ENCODE measurements around the gene GPRC5B.

Gene GPRC5B

DNA sequence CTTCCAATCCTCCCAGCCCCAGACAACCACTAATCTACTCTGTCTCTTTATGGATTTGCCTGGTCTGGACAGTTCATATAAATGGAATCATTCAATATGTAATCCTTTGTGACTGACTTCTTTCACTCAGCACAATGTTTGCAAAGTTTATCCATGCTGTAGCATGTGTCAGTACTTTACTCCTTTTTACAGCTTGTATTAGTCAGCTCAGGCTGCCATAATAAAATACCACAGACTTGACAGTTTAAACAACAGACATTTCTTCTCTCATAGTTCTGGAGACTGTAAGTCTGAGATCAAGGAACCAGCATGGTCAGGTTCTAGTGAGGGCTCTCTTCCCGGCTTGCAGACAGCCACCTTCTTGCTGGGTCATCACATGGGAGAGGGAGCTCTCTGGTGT lies 41.3 kb downstream of the GPRC5B start:
- DNase-seq (ENCODE audit: low read depth) = no peak

DNA sequence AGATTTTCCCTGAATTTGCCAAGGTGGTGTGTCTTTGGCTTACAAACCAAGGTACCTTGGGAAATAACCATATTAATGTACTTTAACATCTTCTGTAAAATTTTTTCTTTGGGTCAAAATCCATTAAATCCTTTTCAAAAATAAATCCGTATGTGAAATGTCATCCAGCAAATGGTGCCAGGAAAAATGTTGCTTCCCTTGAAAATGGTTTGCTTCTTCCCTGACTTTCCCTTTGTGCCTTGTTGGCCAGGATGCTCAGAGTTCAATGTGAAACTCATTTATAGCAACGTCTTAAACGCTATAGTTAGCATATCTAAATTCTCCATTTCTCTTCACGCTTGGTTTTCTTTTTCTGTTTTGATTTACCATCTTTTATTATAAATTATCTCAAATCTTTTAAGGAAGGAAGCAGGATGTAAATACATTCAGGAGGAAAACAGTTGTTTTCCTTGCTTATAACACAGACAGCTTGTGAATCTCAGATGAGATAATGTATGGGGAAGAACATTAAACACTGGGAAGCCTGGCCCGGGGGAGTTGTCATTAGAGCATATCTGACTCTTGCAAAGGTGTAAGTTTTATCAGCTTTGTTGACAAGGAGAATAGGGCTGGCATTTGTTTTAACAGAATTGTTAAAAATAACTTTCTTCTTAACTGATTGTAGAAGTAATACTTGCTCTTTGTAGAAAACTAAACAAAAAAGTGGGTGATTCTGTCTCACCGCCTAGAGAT lies 42.1 kb downstream of the GPRC5B start:
- DNase-seq (ENCODE audit: low read depth) = no peak

DNA sequence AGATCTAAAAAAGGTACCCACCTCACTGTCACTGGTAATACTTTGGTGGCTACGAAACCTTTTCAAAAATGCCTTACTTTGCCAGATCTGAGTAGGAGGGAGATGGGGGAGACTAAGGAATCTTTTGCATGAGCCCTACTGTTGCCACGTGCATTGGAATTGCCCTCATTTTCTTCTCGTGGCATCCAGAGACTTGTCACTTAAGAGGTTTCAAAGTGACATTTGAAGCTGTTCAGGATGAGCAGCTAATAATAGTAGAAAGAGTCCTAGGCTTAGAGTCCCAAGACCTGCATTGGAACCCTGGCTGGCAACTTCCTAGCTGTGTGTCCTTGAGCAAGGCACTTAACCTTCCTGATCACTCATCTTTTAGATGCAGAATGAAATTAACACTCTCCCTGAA lies 43.5 kb downstream of the GPRC5B start:
- no peak for DNase-seq (ENCODE audit: low read depth)

DNA sequence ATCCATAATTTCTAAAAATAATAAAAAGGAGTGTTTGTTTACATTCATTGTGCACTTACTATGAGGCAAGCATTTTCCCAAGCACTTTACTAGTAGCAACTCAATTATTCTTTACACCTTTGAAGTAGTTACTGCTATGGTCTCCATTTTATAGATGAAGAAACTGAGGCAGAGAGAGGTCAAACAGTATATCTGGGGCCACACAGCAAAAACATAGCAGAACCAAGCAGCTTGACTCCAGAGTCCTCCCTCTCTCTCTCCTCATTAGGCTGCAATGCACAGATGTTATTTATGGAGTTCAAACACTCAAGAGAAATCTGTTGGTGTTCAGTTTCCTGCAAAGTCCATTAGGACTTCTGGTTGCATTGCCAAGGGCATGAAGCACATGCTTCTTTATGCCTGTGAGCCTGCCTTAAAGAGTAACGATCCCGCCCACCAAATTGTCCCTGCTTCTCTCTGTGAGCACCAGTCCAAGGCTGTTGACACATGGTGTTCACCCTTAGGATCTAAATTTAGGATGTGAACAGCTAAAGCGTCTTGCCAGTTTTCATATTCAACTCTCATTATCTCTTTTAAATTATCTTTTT lies 44.0 kb downstream of the GPRC5B start:
- no peak for DNase-seq (ENCODE audit: low read depth)

DNA sequence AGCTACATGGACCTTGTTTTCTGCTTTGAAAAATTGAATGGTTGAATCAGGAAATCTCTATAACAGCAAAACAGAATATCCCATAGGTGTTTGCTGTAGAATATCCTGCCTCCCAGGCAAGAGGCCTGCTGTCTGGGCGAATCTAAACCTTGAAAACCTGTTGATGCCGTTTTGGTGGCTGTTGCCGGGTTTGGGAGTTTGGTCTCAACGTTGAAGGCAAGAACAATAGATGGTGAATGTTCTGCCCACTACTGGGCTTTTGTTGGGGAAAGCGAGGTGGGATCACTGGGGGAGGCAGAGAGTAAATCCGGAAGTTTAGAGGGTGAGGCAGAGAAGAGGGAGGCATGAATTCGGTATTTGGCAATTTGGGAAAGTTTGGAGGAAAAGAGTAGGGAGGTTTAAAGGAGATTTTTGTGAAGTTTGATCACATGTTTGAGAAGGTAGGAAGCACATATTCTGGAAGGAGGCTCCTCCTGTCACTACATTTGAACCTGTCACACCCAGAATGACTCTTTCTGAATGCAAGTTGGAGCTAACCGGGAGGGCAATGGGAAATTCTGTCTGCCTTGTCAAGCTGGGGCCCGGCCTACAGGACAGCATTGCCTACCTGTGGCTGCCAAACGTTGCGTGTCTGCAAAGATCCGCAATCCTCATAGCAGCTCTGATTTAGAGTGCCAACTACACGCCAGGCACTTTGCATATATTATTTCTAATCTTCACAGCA lies 46.5 kb downstream of the GPRC5B start:
- DNase-seq (ENCODE audit: low read depth) = no peak

DNA sequence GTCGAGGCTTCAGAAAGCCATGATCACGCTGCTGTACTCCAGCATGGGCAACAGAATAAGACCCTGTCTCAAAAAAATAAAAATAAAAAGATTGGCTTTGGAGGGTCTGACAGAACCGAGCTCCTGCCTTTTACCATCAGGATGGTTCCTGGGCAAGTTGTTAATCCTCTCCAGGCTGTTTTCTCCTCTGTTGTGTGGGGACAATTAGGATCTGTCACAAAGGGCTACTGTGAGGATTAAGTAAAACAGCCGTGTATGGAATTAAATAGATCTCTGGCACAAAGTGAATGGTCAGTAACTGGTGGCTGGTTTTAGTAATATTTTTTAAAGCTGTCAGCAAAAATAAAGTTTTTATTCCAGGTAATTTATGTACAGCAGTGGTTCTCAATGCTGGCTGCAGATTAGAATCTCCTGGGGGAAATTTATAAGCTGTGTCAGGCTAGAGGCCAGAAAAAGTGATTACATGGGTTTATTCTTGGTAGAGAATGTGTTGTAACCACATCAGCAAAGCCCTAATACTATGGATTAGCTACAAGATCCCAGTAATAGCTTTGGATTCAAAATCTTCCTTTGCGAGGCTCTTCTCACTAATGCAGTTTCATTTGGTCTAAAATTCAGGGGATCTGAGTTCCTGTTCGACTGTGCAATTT lies 47.2 kb downstream of the GPRC5B start:
- DNase-seq (ENCODE audit: low read depth) = no peak

DNA sequence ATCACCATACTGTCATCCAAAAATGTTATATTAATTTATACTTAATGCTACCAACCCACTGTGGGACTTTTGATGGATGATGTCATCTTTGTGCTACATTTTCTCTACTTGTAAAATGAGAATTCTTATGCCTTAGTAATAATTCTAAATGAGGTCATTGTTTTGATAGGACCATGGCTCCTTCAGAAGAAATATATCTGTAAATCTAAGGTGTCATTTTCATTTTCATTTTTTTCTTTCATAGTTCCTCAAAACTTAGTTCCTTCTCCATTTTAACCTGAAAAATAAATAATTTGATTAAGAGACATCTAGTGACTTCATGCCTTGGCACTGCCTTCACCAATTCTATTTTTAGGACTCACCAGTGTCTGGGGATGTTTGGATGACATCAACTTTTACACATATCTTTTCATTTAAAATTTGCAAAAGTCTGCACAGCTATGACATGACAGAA lies 48.7 kb downstream of the GPRC5B start:
- DNase-seq (ENCODE audit: low read depth) = no peak

DNA sequence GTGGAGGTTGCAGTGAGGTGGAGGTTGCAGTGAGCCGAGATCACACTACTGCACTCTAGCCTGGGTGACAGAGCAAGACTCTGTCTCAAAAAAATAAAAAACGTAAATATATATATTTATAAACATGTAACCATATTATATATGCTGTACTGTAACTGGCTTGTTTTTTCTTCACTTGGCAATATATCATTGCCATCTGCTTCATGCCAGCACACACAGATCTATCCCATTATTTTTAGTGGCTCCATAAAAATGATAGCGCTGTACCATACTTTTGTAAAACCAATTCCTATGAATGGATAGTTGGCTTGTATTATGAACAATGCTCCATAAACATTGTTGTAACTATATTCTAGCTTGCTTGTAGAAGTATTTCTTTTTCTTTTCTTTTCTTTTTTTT lies 49.5 kb downstream of the GPRC5B start:
- no peak for DNase-seq (ENCODE audit: low read depth)

DNA sequence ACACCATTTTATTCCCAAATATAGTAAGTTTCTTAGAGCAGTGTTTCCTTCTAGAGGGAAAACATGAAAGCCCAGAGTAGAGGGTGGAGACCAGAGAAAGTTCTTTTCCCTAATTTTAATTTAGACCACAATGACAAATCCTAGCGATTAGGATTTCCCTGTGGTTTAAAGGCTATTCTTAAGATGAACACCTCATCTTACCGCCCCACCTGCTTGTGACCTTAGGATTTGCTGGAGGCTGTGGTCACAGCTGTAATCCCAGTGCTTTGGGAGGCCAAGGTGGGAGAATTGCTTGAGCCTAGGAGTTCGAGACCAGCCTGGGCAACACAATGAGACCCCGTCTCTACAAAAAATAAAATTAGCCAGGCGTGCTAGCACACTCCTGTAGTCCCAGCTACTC lies 51.1 kb downstream of the GPRC5B start:
- DNase-seq (ENCODE audit: low read depth) = no peak

DNA sequence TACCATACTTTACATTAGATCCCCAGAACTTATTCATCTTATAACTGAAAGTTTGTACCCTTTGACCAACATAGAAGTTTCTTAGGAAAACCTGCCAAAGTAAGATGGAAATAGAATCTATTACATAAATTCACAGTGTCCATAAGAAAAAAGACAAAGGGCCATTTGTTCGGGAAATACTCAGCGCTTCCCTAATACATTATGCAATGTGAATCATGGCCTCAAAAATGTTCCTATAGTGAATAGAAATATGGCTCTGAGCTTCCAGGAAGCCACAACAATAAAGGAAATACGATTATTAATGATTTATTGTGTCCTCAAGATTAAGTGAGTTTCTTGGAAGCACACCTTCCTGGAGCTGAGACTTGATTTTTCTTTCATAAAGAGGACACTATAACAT lies 51.5 kb downstream of the GPRC5B start:
- DNase-seq (ENCODE audit: low read depth) = no peak

DNA sequence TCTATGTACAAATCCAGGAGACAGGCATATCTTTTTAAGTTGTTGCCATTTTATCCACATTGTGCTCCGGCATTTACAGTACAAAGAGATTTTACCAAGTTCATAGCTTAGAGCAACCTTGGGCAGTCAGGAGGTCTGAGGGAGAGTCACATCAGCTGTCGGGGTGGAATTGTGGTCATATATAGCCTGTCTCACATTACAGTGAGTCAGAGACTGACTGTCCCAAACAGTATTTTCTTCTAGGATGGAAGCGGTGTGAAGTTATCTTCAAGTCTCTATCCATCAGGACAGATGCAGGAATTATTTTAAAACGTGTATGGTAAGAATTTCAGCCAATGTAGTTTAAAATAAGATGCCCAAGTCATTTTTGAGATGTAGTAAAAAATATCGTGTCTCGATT lies 53.0 kb downstream of the GPRC5B start:
- DNase-seq (ENCODE audit: low read depth) = no peak

DNA sequence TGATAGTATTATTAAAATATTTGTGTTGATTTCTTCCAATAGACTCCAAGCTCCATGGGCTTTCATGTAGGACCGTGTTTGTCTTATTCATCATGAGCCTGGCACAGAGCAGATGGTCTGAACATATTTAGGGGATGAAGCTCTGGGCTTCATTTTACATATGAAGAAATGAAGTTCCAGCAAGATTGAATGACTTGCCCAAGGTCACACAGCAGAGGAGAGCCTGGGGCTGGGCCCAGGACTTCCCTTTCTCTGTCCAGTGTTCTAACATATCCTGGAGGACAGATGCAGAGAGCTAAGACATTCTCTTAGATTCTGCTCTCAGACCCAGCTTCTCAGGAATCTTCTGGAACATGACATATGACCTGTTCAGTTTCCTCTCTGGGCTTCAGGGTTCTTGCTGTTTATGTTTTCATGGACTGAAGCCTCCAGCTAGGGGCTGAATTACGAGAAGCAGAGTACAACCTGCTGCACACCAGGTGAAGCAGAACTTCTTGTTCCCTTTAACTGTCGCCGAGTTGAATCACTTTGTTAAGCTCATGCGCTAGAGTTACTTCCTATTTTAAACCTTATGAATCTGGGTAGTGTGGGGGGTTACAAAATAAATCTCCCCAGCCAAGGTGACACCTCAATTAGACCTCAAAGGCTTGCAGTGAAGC lies 53.6 kb downstream of the GPRC5B start:
- no peak for DNase-seq (ENCODE audit: low read depth)

DNA sequence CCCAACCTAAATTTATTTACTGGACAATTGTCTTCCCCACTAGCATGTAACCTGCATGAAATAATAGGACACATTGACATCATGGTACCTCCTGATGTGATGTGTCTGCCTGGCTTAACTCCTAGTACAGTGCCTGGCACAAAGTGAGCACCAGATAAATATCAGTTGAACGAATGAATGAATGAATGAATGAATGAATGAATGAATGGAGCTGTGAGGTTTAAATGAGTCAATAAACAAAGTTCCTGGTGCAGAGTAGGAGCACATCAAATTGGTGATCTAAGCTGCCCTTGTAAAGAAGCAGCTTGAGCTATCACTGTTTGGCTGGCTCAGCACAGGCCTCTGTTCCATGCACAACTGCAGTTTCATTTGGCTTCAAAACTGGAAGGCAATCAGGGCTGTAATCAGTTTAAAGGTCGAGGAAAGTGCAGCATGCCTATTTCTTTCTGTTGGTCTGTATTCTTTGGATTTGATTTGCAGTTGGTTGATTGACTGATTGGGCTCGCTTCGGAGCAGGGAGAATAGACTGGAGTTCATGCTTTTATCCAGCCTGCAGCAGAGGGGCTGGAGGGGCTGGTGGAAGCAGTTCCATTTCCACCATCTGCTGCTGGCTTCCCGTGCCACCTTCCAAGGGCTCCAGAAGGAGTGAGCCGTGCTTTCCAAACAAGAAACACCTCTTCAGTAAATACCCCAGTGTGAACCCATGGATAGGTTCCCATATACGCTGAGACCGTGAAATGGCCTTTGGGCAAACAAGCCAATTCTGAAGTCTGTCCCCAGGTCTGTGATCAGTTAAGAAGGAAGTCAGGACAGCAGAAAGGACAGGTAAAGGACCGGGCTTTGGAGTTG lies 54.6 kb downstream of the GPRC5B start:
- DNase-seq (ENCODE audit: low read depth) = no peak

DNA sequence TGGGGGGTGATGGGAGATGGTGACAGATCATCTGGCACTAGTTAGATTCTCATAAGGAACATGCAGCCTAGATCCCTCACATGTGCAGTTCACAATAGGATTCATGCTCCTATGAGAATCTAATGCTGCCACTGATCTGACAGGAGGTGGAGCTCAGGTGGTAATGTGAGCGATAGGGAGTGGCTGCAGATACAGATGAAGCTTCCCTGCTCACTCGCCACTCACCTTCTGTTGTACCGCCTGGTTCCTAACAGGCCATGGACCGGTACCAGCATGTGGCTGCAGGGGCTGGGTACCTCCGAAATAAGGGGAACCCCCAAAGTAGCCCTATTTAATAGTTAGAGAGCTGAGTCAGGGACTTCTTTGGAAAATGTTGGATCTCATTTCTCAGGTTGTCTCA lies 60.4 kb downstream of the GPRC5B start:
- no peak for DNase-seq (ENCODE audit: low read depth)

DNA sequence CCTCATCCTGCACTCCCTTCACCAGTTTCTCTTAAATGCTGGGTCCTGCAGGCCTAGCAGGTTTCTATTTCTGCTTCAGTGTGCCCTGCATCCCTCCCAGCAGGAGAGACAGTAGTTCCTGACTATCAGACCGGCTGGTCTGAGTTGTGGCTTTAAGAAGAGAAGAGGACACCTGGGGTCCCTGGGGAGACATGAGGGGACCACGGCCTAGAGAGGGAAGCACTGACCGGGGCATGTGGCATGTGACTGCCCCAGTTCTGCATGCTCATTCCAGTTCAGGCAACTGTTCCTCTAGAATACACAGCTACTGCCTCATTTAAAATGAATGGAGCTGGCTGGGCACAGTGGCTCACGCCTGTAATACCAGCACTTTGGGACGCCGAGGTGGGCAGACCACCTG lies 61.3 kb downstream of the GPRC5B start:
- DNase-seq (ENCODE audit: low read depth) = no peak

DNA sequence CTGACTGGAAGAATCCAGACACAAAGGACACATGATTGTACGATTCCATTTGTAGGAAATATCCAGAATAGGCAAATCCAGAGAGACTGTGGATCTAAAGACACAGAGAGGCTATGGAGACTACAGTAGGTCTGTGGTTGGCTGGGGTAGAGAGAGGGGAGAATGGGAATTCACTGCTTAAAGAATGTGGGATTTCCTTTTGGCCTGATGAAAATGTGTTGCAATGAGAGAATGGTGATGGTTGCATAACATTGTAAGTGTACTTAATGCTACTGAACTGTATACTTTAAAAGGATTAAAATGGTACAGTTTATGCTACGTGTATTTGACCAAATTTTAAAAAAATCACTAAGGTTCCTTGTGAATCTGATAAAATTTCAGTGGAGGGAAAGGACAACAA lies 62.1 kb downstream of the GPRC5B start:
- no peak for DNase-seq (ENCODE audit: low read depth)

DNA sequence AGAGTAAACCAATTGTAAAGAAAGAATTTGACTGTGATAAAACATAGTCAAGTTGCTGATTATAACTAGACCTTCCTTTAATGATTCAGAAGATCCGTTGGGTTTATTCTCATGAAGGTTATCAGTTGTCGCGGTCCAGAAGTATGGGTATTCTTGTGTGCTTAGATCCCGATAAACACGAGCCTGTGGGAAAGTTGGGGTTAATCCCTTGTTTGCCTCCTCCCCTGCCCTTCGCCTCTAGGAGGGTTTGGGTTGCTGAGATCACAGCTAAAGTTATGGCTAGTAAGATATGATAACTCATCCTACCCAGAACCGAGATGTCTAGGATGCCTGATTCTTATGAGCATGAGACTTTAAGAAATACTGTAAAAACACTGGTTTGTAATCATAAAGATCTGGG lies 66.8 kb downstream of the GPRC5B start:
- no peak for DNase-seq (ENCODE audit: low read depth)

DNA sequence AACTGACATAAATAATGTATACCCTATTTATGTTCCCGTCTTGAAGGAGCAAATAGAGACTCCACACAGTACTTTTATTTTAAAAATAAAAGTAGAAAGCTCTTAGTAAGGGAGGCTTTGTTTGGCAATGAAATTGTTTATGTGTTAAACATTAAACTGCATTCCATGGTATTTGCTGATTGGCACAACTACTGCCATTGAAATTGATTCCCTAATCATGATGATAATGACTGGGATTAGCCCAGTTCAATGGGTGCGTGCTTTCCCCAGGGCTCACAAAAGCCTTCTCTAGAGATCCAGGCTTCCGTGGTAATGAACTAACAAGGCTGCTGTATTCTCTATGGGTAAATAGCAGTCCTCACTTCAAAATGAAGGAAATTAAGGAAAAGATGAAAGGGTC lies 67.5 kb downstream of the GPRC5B start:
- DNase-seq (ENCODE audit: low read depth) = no peak

DNA sequence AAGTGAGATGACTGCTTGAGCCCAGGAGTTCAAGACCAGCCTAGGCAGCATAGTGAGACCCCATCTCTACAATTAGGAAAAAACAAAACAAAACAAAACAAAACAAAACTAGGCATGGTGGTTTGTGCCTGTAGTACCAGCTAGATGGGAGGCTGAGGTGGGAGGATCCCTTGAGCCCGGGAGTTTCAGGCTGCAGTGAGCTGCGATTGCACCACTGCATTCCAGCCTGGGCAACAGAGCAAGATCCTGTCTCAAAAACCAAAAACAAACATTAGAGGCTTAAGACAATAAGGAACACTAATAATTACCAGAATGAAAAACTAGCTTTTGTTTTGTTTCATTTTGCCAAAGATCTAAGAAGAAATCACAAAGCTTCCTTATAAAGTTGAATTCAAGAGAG lies 69.2 kb downstream of the GPRC5B start:
- DNase-seq (ENCODE audit: low read depth) = no peak

DNA sequence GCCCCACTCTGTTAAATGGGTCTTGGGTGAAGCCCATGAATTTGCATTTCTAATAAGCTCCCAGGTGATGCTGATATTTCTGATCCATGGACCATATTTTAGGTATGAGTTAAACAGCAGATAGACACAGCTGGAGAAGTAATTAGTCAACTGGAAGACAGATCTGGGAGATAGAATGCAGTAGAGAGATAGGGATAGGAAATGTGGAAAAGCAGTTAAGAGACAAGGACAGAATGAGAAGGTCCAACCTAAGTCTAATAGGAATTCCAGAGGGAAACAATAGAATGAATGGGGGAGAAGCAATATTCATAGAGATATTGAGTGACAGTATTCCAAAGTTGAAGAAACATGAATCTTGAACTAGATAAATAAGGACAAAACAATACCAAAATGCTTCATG lies 71.7 kb downstream of the GPRC5B start:
- DNase-seq (ENCODE audit: low read depth) = no peak

Measured in T-helper 22 cell (primary cell).